Muscle of leg (tissue), 11 donors: Measurements from ENCODE around the gene SLIT3. TPM values are rescaled to one million over a fixed set of nuclear protein-coding genes. Genes with fewer than 3 reads are reported as not detected.
A peak's percentile ranks its signal among the peaks of the same experiment; 100 is the strongest.

Source experiments
- DNase-seq: peaks from one replicate; pipeline ENCODE4 v3.0.0; 2013
- H3K27ac ChIP-seq: one replicate; pipeline ENCODE4 v1.5.1; 2013; ENCODE audit warnings: mild to moderate bottlenecking, low read length, control low read depth
- H3K27me3 ChIP-seq: one replicate; pipeline ENCODE4 v1.6.1; 2013; ENCODE audit warnings: low read length; ENCODE audit not compliant: control insufficient read depth, insufficient read depth
- H3K36me3 ChIP-seq: one replicate; pipeline ENCODE4 v1.6.1; 2013; ENCODE audit warnings: low read length; ENCODE audit not compliant: control insufficient read depth, insufficient read depth
- H3K4me1 ChIP-seq: one replicate; pipeline ENCODE4 v1.6.1; 2013; ENCODE audit warnings: low read length; ENCODE audit not compliant: control insufficient read depth, insufficient read depth
- H3K4me3 ChIP-seq: one replicate; pipeline ENCODE4 v1.5.1; 2013; ENCODE audit warnings: low read length, control low read depth
- H3K9me3 ChIP-seq: replicated peaks from 2 replicates; pipeline ENCODE4 v1.6.1; 2013; ENCODE audit warnings: low read depth, low read length; ENCODE audit not compliant: control insufficient read depth
- WGBS: methylation state at CpG from one replicate; pipeline ENCODE4 v1.1.5; 2013; ENCODE audit warnings: missing lambda C conversion rate; ENCODE audit not compliant: insufficient coverage; 5-methylcytosine and 5-hydroxymethylcytosine counted together
- polyA plus RNA-seq, 8 donors: library from polyadenylated mRNA; unstranded; fragments of 120-200 nt; gene quantifications; one replicate each; pipeline versions ENCODE4 v1.2.1 to v1.2.3, GENCODE V29; 2013; ENCODE audit warnings: inconsistent platforms in 1 of 8, low replicate concordance in 1 of 8; ENCODE audit not compliant: insufficient read length in 8 of 8, insufficient read depth in 1 of 8
- total RNA-seq: library from RNA; stranded (reverse); fragments of 120-200 nt; gene quantifications from one replicate; pipeline ENCODE4 v1.2.4, GENCODE V29; 2013

SLIT3 gene
- total and polyA plus RNA-seq, 9 donors = 5.2 to 36.4 (median 12.2) TPM

- H3K9me3 ChIP-seq = no peaks in the 10 kb centered on the region
- H3K4me1 ChIP-seq = no peaks in the 10 kb centered on the region
- no peak for DNase-seq
- no peak overlapping the region for H3K27ac ChIP-seq
- WGBS = 56% methylated on average over 1 of the region's 12 CpGs
- H3K27me3 ChIP-seq = peaks cover 3% of the 10 kb centered on the region
- no peaks in the 10 kb centered on the region for H3K36me3 ChIP-seq
- no peak overlapping the region for H3K4me3 ChIP-seq
These were observed 264.7 kb downstream of the SLIT3 start for GRCh38 chr5:169036079-169036805.

GRCh38 chr5:169029661-169030274, 271.2 kb downstream of the SLIT3 start:
- Histone ChIP-seq H3K27ac (no peak overlapping the region), H3K36me3 (no peaks in the 10 kb centered on the region), H3K4me1 (no peaks in the 10 kb centered on the region), H3K27me3 (no peaks in the 10 kb centered on the region), H3K9me3 (no peaks in the 10 kb centered on the region), H3K4me3 (no peak overlapping the region)
- WGBS = 47% methylated on average over 1 of the region's 1 CpG
- DNase-seq = peak; percentile 24

- Histone ChIP-seq H3K9me3 (no peaks in the 10 kb centered on the region), H3K36me3 (no peaks in the 10 kb centered on the region), H3K27me3 (no peaks in the 10 kb centered on the region), H3K4me3 (no peak overlapping the region), H3K4me1 (no peaks in the 10 kb centered on the region), H3K27ac (no peak overlapping the region)
- DNase-seq = no peak
- WGBS = 82% methylated on average over 1 of the region's 3 CpGs
These were observed 271.9 kb downstream of the SLIT3 start for GRCh38 chr5:169029037-169029436.

- Histone ChIP-seq H3K4me1 (no peaks in the 10 kb centered on the region), H3K27ac (no peak overlapping the region), H3K27me3 (no peaks in the 10 kb centered on the region), H3K36me3 (no peaks in the 10 kb centered on the region), H3K4me3 (no peak overlapping the region), H3K9me3 (no peaks in the 10 kb centered on the region)
- WGBS = no CpG with 5 or more reads among the region's 11 CpGs
- DNase-seq = peak; percentile 19
These were observed 273.4 kb downstream of the SLIT3 start for GRCh38 chr5:169027501-169028061.

- no peaks in the 10 kb centered on the region for H3K4me1 ChIP-seq
- DNase-seq = no peak
- no peak overlapping the region for H3K27ac ChIP-seq
- no peak overlapping the region for H3K4me3 ChIP-seq
- no peaks in the 10 kb centered on the region for H3K27me3 ChIP-seq
- no peaks in the 10 kb centered on the region for H3K9me3 ChIP-seq
- no CpG with 5 or more reads among the region's 1 CpG for WGBS
- no peaks in the 10 kb centered on the region for H3K36me3 ChIP-seq
These were observed 275.4 kb downstream of the SLIT3 start for GRCh38 chr5:169025491-169025890.

GRCh38 chr5:169024421-169024820, 276.5 kb downstream of the SLIT3 start:
- Histone ChIP-seq H3K36me3 (no peaks in the 10 kb centered on the region), H3K27me3 (no peaks in the 10 kb centered on the region), H3K4me3 (no peak overlapping the region), H3K9me3 (no peaks in the 10 kb centered on the region), H3K27ac (no peak overlapping the region), H3K4me1 (no peaks in the 10 kb centered on the region)
- WGBS = 65% methylated on average over 7 of the region's 11 CpGs
- DNase-seq = no peak

- Histone ChIP-seq H3K27me3 (no peaks in the 10 kb centered on the region), H3K36me3 (no peaks in the 10 kb centered on the region), H3K4me1 (no peaks in the 10 kb centered on the region), H3K27ac (no peak overlapping the region), H3K4me3 (no peak overlapping the region), H3K9me3 (no peaks in the 10 kb centered on the region)
- no peak for DNase-seq
- 100% methylated on average over 1 of the region's 4 CpGs for WGBS
These were observed 278.2 kb downstream of the SLIT3 start for GRCh38 chr5:169022718-169023117.

- no peak overlapping the region for H3K27ac ChIP-seq
- no peak for DNase-seq
- H3K4me1 ChIP-seq = no peaks in the 10 kb centered on the region
- no peaks in the 10 kb centered on the region for H3K27me3 ChIP-seq
- no peak overlapping the region for H3K4me3 ChIP-seq
- H3K36me3 ChIP-seq = no peaks in the 10 kb centered on the region
- no CpG with 5 or more reads among the region's 2 CpGs for WGBS
- H3K9me3 ChIP-seq = no peaks in the 10 kb centered on the region
These were observed 280.8 kb downstream of the SLIT3 start for GRCh38 chr5:169020102-169020501.

GRCh38 chr5:169018925-169019324, 282.0 kb downstream of the SLIT3 start:
- Histone ChIP-seq H3K4me3 (no peak overlapping the region), H3K36me3 (no peaks in the 10 kb centered on the region), H3K27me3 (no peaks in the 10 kb centered on the region), H3K4me1 (no peaks in the 10 kb centered on the region), H3K9me3 (no peaks in the 10 kb centered on the region), H3K27ac (no peak overlapping the region)
- no peak for DNase-seq
- WGBS = 75% methylated on average over 6 of the region's 6 CpGs

- H3K36me3 ChIP-seq = no peaks in the 10 kb centered on the region
- no peak for DNase-seq
- no peaks in the 10 kb centered on the region for H3K9me3 ChIP-seq
- no peak overlapping the region for H3K4me3 ChIP-seq
- H3K27ac ChIP-seq = no peak overlapping the region
- no peaks in the 10 kb centered on the region for H3K4me1 ChIP-seq
- H3K27me3 ChIP-seq = peaks cover 2% of the 10 kb centered on the region
- 14% methylated on average over 3 of the region's 5 CpGs for WGBS
These were observed 284.9 kb downstream of the SLIT3 start for GRCh38 chr5:169015991-169016390.
